Omental fat pad (tissue), 4 donors: ENCODE results near the gene CLCN5. TPM values are rescaled to one million over a fixed set of nuclear protein-coding genes. Genes with fewer than 3 reads are reported as not detected.

Experiments used
- ATAC-seq: fragments of 150-250 bp; one replicate; pipeline ENCODE4 v1.9.1; 2016; ENCODE audit warnings: mild to moderate bottlenecking, moderate library complexity; ENCODE audit not compliant: low FRiP score
- DNase-seq: peaks from one replicate; pipeline ENCODE4 v3.0.0-alpha.2; 2019; ENCODE audit warnings: low spot score
- CTCF ChIP-seq, 3 donors: fragments of 450-650 bp; IDR thresholded peaks; one replicate each; pipeline ENCODE4 v1.5.1; 2016 to 2017; ENCODE audit warnings: antibody characterized with exemption in 3 of 3, mild to moderate bottlenecking in 3 of 3, moderate library complexity in 2 of 3
- total RNA-seq, 4 donors: library from RNA; depleted of rRNA; stranded (reverse); fragments of >200 nt; gene quantifications; one replicate each; pipeline ENCODE4 v1.1.0, GENCODE V29; 2016

Gene CLCN5
- total RNA-seq, 4 donors from 2014 or later: 6.6 to 15.0 (median 8.0) TPM

- DNase-seq (no peak), ATAC-seq (no peak)
- TF ChIP-seq CTCF (IDR thresholded peaks at IDR 0.05): no peak
Measured at GRCh38 chrX:50049228-50049627, 126.8 kb downstream of the CLCN5 start.

- TF ChIP-seq CTCF (IDR thresholded peaks at IDR 0.05): no peak
- DNase-seq: no peak
Measured at GRCh38 chrX:50054147-50054546, 131.8 kb downstream of the CLCN5 start.

GRCh38 chrX:50066318-50066937, 144.0 kb downstream of the CLCN5 start:
- DNase-seq (no peak), ATAC-seq (no peak)
- no peak for TF ChIP-seq CTCF (IDR thresholded peaks at IDR 0.05)

More at GRCh38 chrX:50054147-50054546, 131.8 kb downstream of the CLCN5 start:
- no peak for ATAC-seq

- ATAC-seq (no peak), DNase-seq (no peak)
Measured at GRCh38 chrX:50067435-50068284, 145.3 kb downstream of the CLCN5 start.

GRCh38 chrX:50068285-50068563, 145.8 kb downstream of the CLCN5 start:
- DNase-seq: no peak
- ATAC-seq: no peak
- TF ChIP-seq CTCF (IDR thresholded peaks at IDR 0.05): no peak

More at GRCh38 chrX:50067435-50068284, 145.3 kb downstream of the CLCN5 start:
- no peak for TF ChIP-seq CTCF (IDR thresholded peaks at IDR 0.05)

- no peak for TF ChIP-seq CTCF (IDR thresholded peaks at IDR 0.05)
- DNase-seq (no peak), ATAC-seq (no peak)
Measured at GRCh38 chrX:50068893-50069292, 146.5 kb downstream of the CLCN5 start.

- DNase-seq: no peak
- TF ChIP-seq CTCF (IDR thresholded peaks at IDR 0.05): no peak
- no peak for ATAC-seq
Measured at GRCh38 chrX:50071494-50071893, 149.1 kb downstream of the CLCN5 start.
